NB4 (cell line): Measurements from ENCODE around the gene WDR31.
"Not testable (repeated sequence)": the region's sequence is repeated elsewhere in the genome, so short reads cannot be mapped to it uniquely, and the experiment has no call there.

Experiments used
- DNase-seq: peaks from one replicate; pipeline ENCODE4 v3.0.0; 2010; ENCODE audit warnings: low read depth
- H3K4me3 ChIP-seq: one replicate; pipeline ENCODE4 v1.5.1; 2011; ENCODE audit warnings: mild to moderate bottlenecking, low read depth, low read length, moderate library complexity
- CTCF ChIP-seq: IDR thresholded peaks from one replicate; pipeline ENCODE4 v1.5.1; 2012; ENCODE audit warnings: low read depth, low read length
- MAX ChIP-seq: IDR thresholded peaks from 2 replicates; pipeline ENCODE4 v1.6.1; 2011; ENCODE audit warnings: low read depth, low read length
- MYC ChIP-seq: IDR thresholded peaks from 2 replicates; pipeline ENCODE4 v1.6.1; 2011; ENCODE audit warnings: low read depth, low read length
- POLR2A ChIP-seq: IDR thresholded peaks from 2 replicates; pipeline ENCODE4 v1.6.1; 2011; ENCODE audit warnings: mild to moderate bottlenecking; ENCODE audit not compliant: insufficient read length; ENCODE audit errors: extremely low read depth

Gene WDR31

GRCh38 chr9:113368348-113368981, 28.4 kb upstream of the WDR31 start:
- H3K4me3 ChIP-seq, result no peak overlapping the region
- TF ChIP-seq CTCF (no peak), MAX (no peak), MYC (no peak), POLR2A (no peak)
- no peak for DNase-seq

GRCh38 chr9:113365652-113366051, 25.6 kb upstream of the WDR31 start:
- not testable (repeated sequence) for H3K4me3 ChIP-seq
- peak; percentile 51 for DNase-seq

GRCh38 chr9:113364951-113365350, 24.9 kb upstream of the WDR31 start:
- no peak for TF ChIP-seq POLR2A
- no peak for TF ChIP-seq CTCF
- no peak for TF ChIP-seq MAX
- no peak for TF ChIP-seq MYC
- H3K4me3 ChIP-seq, result no peak overlapping the region
- DNase-seq, result no peak

- no peak for TF ChIP-seq MAX
- no peak for TF ChIP-seq MYC
- TF ChIP-seq CTCF, result no peak
- TF ChIP-seq POLR2A, result no peak
- H3K4me3 ChIP-seq, result no peak overlapping the region
- DNase-seq, result no peak
These were observed 23.3 kb upstream of the WDR31 start for GRCh38 chr9:113363336-113363735.

GRCh38 chr9:113361304-113362018, 21.4 kb upstream of the WDR31 start:
- DNase-seq, result no peak
- TF ChIP-seq CTCF (no peak), POLR2A (no peak), MAX (no peak), MYC (no peak)
- H3K4me3 ChIP-seq, result no peak overlapping the region

- H3K4me3 ChIP-seq, result no peak overlapping the region
- TF ChIP-seq MAX (no peak), CTCF (no peak), POLR2A (no peak), MYC (no peak)
- no peak for DNase-seq
These were observed 20.3 kb upstream of the WDR31 start for GRCh38 chr9:113360242-113360842.
